B cell (primary cell): ENCODE results near the gene GPATCH1. TPM values are rescaled to one million over a fixed set of nuclear protein-coding genes. Genes with fewer than 3 reads are reported as not detected.

Source experiments
- ATAC-seq: fragments of 200-7000 bp; cut with Tn5 transposase; one replicate; pipeline ENCODE4 v1.10.0; 2021; ENCODE audit warnings: low read depth, mild to moderate bottlenecking, moderate number of reproducible peaks, moderate library complexity
- CTCF ChIA-PET: fragments of 350-600 bp; sonication (Branson Sonifier 250); formaldehyde crosslinking; loops from one replicate; lab custom pipeline; 2021; ENCODE audit warnings: antibody characterized with exemption, inconsistent platforms; lab: Charles Lee
- POLR2A ChIA-PET: fragments of 350-600 bp; sonication (Branson Sonifier 250); formaldehyde crosslinking; loops from one replicate; lab custom pipeline; 2021; ENCODE audit warnings: antibody characterized with exemption; lab: Charles Lee
- DNase-seq: peaks from one replicate; pipeline ENCODE4 v3.0.0; 2013
- H2AFZ ChIP-seq: 2 replicates; pipeline ENCODE4 v1.6.1; 2012; ENCODE audit warnings: mild to moderate bottlenecking, low read depth, low read length; ENCODE audit not compliant: insufficient read depth, poor library complexity, severe bottlenecking
- H3K27ac ChIP-seq, 2 donors: 1 replicate in 1 of 2; 2 replicates in 1 of 2; pipeline ENCODE4 v1.5.1; 2012 to 2013; ENCODE audit warnings: low read length in 2 of 2, mild to moderate bottlenecking in 2 of 2, moderate library complexity in 1 of 2
- H3K27me3 ChIP-seq, 4 experiments: fragments of 200-600 bp in 1 of 4; sonication (generic) in 1 of 4; replicated peaks in 1 of 4; 1 replicate in 2 of 4; 2 replicates in 2 of 4; pipeline versions ENCODE4 v1.6.1 to v1.7.0; 2013 to 2016; ENCODE audit warnings: low read length in 3 of 4, mild to moderate bottlenecking in 2 of 4, mixed read lengths in 1 of 4, moderate library complexity in 1 of 4; ENCODE audit not compliant: insufficient read depth in 4 of 4, control insufficient read depth in 3 of 4; ENCODE audit errors: control extremely low read depth in 1 of 4
- H3K36me3 ChIP-seq, 2 experiments: replicated peaks in 1 of 2; 1 replicate in 1 of 2; 2 replicates in 1 of 2; pipeline versions ENCODE4 v1.6.1 to v1.7.1; 2013; ENCODE audit warnings: low read length in 1 of 2; ENCODE audit not compliant: insufficient read depth in 2 of 2, control insufficient read depth in 1 of 2; ENCODE audit errors: control extremely low read depth in 1 of 2, extremely low read depth in 1 of 2
- H3K4me1 ChIP-seq, 2 donors: fragments of 200-600 bp in 1 of 2; sonication (generic) in 1 of 2; 1 replicate in 1 of 2; 2 replicates in 1 of 2; pipeline versions ENCODE4 v1.5.1 to v1.6.1; 2013 to 2017; ENCODE audit warnings: low read length in 2 of 2; ENCODE audit not compliant: control insufficient read depth in 2 of 2, insufficient read depth in 2 of 2
- H3K4me2 ChIP-seq: replicated peaks from 2 replicates; pipeline ENCODE3; 2012; ENCODE audit warnings: mild to moderate bottlenecking, low read depth, low read length; ENCODE audit not compliant: poor library complexity, severe bottlenecking
- H3K4me3 ChIP-seq, 5 experiments: fragments of 200-600 bp in 1 of 5; sonication (generic) in 1 of 5; 1 replicate in 3 of 5; 2 replicates in 2 of 5; pipeline versions ENCODE4 v1.5.1 to v1.7.0; 2011 to 2016; ENCODE audit warnings: low read length in 4 of 5, mild to moderate bottlenecking in 4 of 5, low read depth in 2 of 5, control low read depth in 1 of 5, moderate library complexity in 1 of 5; ENCODE audit not compliant: insufficient read depth in 1 of 5; ENCODE audit errors: control extremely low read depth in 1 of 5, extremely low read depth in 1 of 5
- H3K79me2 ChIP-seq: fragments of 200-600 bp; sonication (generic); one replicate; pipeline ENCODE4 v1.6.0; 2016; ENCODE audit warnings: low read length; ENCODE audit not compliant: control insufficient read depth, insufficient read depth
- H3K9ac ChIP-seq: fragments of 200-600 bp; sonication (generic); 2 replicates; pipeline ENCODE4 v1.6.1; 2017; ENCODE audit warnings: mild to moderate bottlenecking, low read length, moderate library complexity
- H3K9me3 ChIP-seq, 3 donors: one replicate each; pipeline versions ENCODE4 v1.6.1 to v1.7.1; 2013; ENCODE audit warnings: low read length in 2 of 3; ENCODE audit not compliant: control insufficient read depth in 2 of 3, insufficient read depth in 1 of 3; ENCODE audit errors: control extremely low read depth in 1 of 3
- H4K20me1 ChIP-seq: 2 replicates; pipeline ENCODE4 v1.6.0; 2012; ENCODE audit warnings: mild to moderate bottlenecking, low read length; ENCODE audit not compliant: insufficient read depth, control insufficient read depth, poor library complexity, severe bottlenecking
- H3K27ac Mint-ChIP-seq: one replicate; pipeline ENCODE4 v1.8.0; 2021; ENCODE audit warnings: mixed read lengths
- H3K27me3 Mint-ChIP-seq: one replicate; pipeline ENCODE4 v1.8.0; 2021; ENCODE audit warnings: mixed read lengths
- H3K4me1 Mint-ChIP-seq: one replicate; pipeline ENCODE4 v1.8.0; 2021; ENCODE audit warnings: mixed read lengths
- H3K4me3 Mint-ChIP-seq: one replicate; pipeline ENCODE4 v1.8.0; 2021; ENCODE audit warnings: mixed read lengths
- H3K9me3 Mint-ChIP-seq: one replicate; pipeline ENCODE4 v1.8.0; 2022; ENCODE audit warnings: mixed read lengths; ENCODE audit not compliant: insufficient read depth
- CTCF ChIP-seq: fragments of 200-600 bp; IDR thresholded peaks from one replicate; pipeline ENCODE4 v1.8.0; 2022; ENCODE audit warnings: antibody characterized with exemption, mild to moderate bottlenecking
- EZH2 ChIP-seq: IDR thresholded peaks from 2 replicates; pipeline ENCODE4 v1.6.1; 2012; ENCODE audit warnings: borderline replicate concordance, low read depth, mild to moderate bottlenecking, moderate library complexity, low read length; ENCODE audit not compliant: insufficient read depth, poor library complexity, severe bottlenecking
- WGBS: methylation state at CpG from one replicate; pipeline ENCODE4 v1.1.5; 2013; ENCODE audit warnings: missing lambda C conversion rate; ENCODE audit not compliant: insufficient coverage; 5-methylcytosine and 5-hydroxymethylcytosine counted together
- intact Hi-C: fragments of 100-400 bp; cut with micrococcal nuclease; formaldehyde crosslinking; loops from one replicate; pipeline ENCODE4 v1.10.0; 2022
- polyA plus RNA-seq: library from polyadenylated mRNA; depleted of rRNA; stranded (reverse); fragments of >200 nt; gene quantifications from 2 replicates; pipeline ENCODE4 v1.2.3, GENCODE V29; 2012
- total RNA-seq, 2 donors: library from RNA; stranded (reverse); fragments of 120-200 nt in 1 of 2; gene quantifications; 1 replicate in 1 of 2; 2 replicates in 1 of 2; pipeline versions ENCODE4 v1.2.3 to v1.2.4, GENCODE V29; 2013 to 2022

GPATCH1 gene
- total and polyA plus RNA-seq, 2 donors (not counting 1 experiment from before 2014, with no cell fraction given): 9.9 to 14.6 TPM

GRCh38 chr19:33089010-33089409 is 8.0 kb downstream of the GPATCH1 start:
- H3K36me3 ChIP-seq: peaks cover 15 to 47% of the 10 kb centered on the region in 2 experiments
- Mint-ChIP-seq H3K9me3 (no peaks in the 10 kb centered on the region), H3K4me3 (no peak overlapping the region), H3K27me3 (no peaks in the 10 kb centered on the region), H3K4me1 (no peaks in the 10 kb centered on the region), H3K27ac (no peak overlapping the region)
- intact Hi-C loops: loop anchor here (10.0 kb wide), 1 partner anchor 414 kb away; the partner anchor contains the start of genes ANKRD27 and RGS9BP
- DNase-seq: no peak
- H3K4me1 ChIP-seq: no peaks in the 10 kb centered on the region
- ATAC-seq: no peak
- H3K4me2 ChIP-seq: no peak overlapping the region
- no peak overlapping the region for H2AFZ ChIP-seq
- H3K4me3 ChIP-seq: no peak overlapping the region
- H3K79me2 ChIP-seq: peaks cover 3% of the 10 kb centered on the region
- ChIA-PET POLR2A (no interaction called here), CTCF (no interaction called here)
- no peaks in the 10 kb centered on the region for H3K9me3 ChIP-seq
- H4K20me1 ChIP-seq: no peaks in the 10 kb centered on the region
- no peak for TF ChIP-seq EZH2
- no peak for TF ChIP-seq CTCF
- H3K27me3 ChIP-seq: no peaks in the 10 kb centered on the region
- no peak overlapping the region for H3K27ac ChIP-seq
- WGBS: 95% methylated on average over 2 of the region's 3 CpGs
- H3K9ac ChIP-seq: no peak overlapping the region

GRCh38 chr19:33090179-33090578 is 9.2 kb downstream of the GPATCH1 start:
- Histone ChIP-seq H2AFZ (no peak overlapping the region), H3K4me3 (no peak overlapping the region), H3K4me2 (no peak overlapping the region), H3K79me2 (peaks cover 3% of the 10 kb centered on the region), H3K9me3 (no peaks in the 10 kb centered on the region), H3K9ac (no peak overlapping the region), H3K36me3 (peaks cover 19 to 56% of the 10 kb centered on the region in 2 experiments), H3K27me3 (no peaks in the 10 kb centered on the region), H3K4me1 (no peaks in the 10 kb centered on the region), H3K27ac (no peak overlapping the region), H4K20me1 (no peaks in the 10 kb centered on the region)
- TF ChIP-seq EZH2 (no peak), CTCF (no peak)
- CTCF ChIA-PET: no interaction called here
- POLR2A ChIA-PET: no interaction called here
- H3K27ac Mint-ChIP-seq: no peak overlapping the region
- no peak for ATAC-seq
- no peaks in the 10 kb centered on the region for H3K4me1 Mint-ChIP-seq
- no peaks in the 10 kb centered on the region for H3K27me3 Mint-ChIP-seq
- no peak overlapping the region for H3K4me3 Mint-ChIP-seq
- intact Hi-C loops: no loop called here
- DNase-seq: no peak
- H3K9me3 Mint-ChIP-seq: no peaks in the 10 kb centered on the region
- WGBS: 100% methylated on average over 1 of the region's 3 CpGs
